MM.1S (cell line): ENCODE results near the gene GNLY.

ENCODE experiments used
- DNase-seq: peaks from one replicate; pipeline ENCODE4 v3.0.0-alpha.2; 2015
- H2AFZ ChIP-seq: fragments of 300-600 bp; sonication (generic); 2 replicates; pipeline ENCODE4 v1.6.0; 2016; ENCODE audit warnings: antibody characterized with exemption, low read length
- H3F3A ChIP-seq: fragments of 300-600 bp; sonication (generic); 2 replicates; pipeline ENCODE4 v1.6.1; 2016; ENCODE audit warnings: mild to moderate bottlenecking, antibody characterized with exemption, low read length, moderate library complexity, mixed read lengths; ENCODE audit not compliant: insufficient read depth
- H3K27ac ChIP-seq: fragments of 300-600 bp; sonication (generic); 2 replicates; pipeline ENCODE4 v1.5.1; 2016; ENCODE audit warnings: mild to moderate bottlenecking, low read length
- H3K27me3 ChIP-seq: fragments of 300-600 bp; sonication (generic); replicated peaks from 2 replicates; pipeline ENCODE4 v1.6.0; 2016; ENCODE audit warnings: low read length; ENCODE audit not compliant: insufficient read depth
- H3K36me3 ChIP-seq: fragments of 300-600 bp; sonication (generic); replicated peaks from 2 replicates; pipeline ENCODE4 v1.6.1; 2016; ENCODE audit warnings: mild to moderate bottlenecking, low read length, mixed read lengths; ENCODE audit not compliant: insufficient read depth
- H3K4me1 ChIP-seq: fragments of 300-600 bp; sonication (generic); 2 replicates; pipeline ENCODE4 v1.6.1; 2016; ENCODE audit warnings: low read length, mixed read lengths
- H3K4me2 ChIP-seq: fragments of 300-600 bp; sonication (generic); 2 replicates; pipeline ENCODE4 v1.6.0; 2016; ENCODE audit warnings: low read depth, low read length
- H3K4me3 ChIP-seq: fragments of 300-600 bp; sonication (generic); 2 replicates; pipeline ENCODE4 v1.5.1; 2016; ENCODE audit warnings: low read length, mixed read lengths
- H3K79me2 ChIP-seq: fragments of 300-600 bp; sonication (generic); 2 replicates; pipeline ENCODE4 v1.6.1; 2016; ENCODE audit warnings: mixed run types, low read length, mixed read lengths
- H3K9ac ChIP-seq: fragments of 300-600 bp; sonication (generic); 2 replicates; pipeline ENCODE4 v1.6.1; 2016; ENCODE audit warnings: low read length, mixed read lengths
- H3K9me2 ChIP-seq: fragments of 300-600 bp; sonication (generic); replicated peaks from 2 replicates; pipeline ENCODE4 v1.6.1; 2016; ENCODE audit warnings: mild to moderate bottlenecking, low read length, mixed read lengths; ENCODE audit not compliant: insufficient read depth
- H3K9me3 ChIP-seq: fragments of 300-600 bp; sonication (generic); replicated peaks from 2 replicates; pipeline ENCODE4 v1.6.1; 2016; ENCODE audit warnings: mild to moderate bottlenecking, low read length, mixed read lengths; ENCODE audit not compliant: insufficient read depth
- H4K20me1 ChIP-seq: fragments of 300-600 bp; sonication (generic); 2 replicates; pipeline ENCODE4 v1.6.1; 2016; ENCODE audit warnings: mild to moderate bottlenecking, low read length, moderate library complexity, mixed read lengths; ENCODE audit not compliant: insufficient read depth
- EZH2 ChIP-seq: fragments of 300-600 bp; sonication (generic); optimal IDR thresholded peaks from 2 replicates; pipeline ENCODE3; 2017; ENCODE audit warnings: low read depth, mild to moderate bottlenecking, antibody characterized with exemption, low read length, mixed read lengths
- EZH2phosphoT487 ChIP-seq: fragments of 300-600 bp; sonication (generic); IDR thresholded peaks from 2 replicates; pipeline ENCODE4 v1.6.1; 2018; ENCODE audit warnings: antibody characterized with exemption, low read length
- TF ChIP-seq, protein P1 (sequence below): fragments of 300-600 bp; sonication (generic); IDR thresholded peaks from 2 replicates; pipeline ENCODE4 v1.5.1; 2016; ENCODE audit warnings: antibody characterized with exemption, low read length, mixed read lengths

The GNLY gene

DNA sequence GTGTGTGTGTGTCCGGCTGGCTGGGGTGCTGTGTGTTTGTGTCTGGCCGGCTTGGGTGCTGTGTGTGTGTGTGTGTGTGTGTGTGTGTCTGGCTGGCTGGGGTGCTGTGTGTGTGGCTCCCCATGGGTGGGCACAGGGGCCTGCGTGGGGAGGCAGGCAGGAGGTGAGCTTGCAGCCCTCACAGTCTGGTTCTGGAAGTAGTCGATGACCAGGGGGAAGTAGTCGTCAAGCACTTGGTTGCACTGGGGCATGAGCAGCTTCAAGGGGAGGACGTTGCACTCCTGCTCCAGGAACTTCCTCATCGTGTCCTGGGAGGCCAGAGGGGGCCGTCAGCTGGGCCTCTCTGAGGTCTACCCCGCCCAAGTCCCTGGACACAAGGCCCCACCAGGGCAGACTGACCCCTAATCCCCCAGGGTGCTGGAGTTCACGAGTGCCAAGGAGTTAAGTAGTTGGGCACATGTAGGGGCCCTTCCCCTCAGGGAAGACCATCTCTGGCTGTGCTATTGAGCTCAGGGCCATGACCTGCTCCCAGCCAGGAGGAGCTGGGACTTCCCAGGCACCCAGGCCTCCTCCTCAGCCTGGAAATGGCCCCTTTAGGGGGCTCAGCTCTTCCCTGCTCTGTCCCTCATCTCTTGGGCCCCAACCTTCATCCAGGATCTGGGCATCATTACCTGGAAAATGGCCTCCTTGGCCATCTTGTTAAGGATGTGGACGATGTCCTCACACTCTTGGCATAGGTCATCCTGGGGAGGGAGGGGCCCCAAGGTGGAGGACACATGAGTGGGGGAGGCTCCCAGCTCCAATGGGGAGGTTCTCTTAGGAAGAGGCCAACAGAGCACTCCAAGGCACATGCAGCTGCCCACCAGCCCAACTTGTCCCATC, 27.5 kb upstream of the GNLY start:
- Histone ChIP-seq H3K4me3 (no peak overlapping the region), H4K20me1 (no peaks in the 10 kb centered on the region), H3K9ac (no peak overlapping the region), H3K9me2 (no peaks in the 10 kb centered on the region), H3K27me3 (no peaks in the 10 kb centered on the region), H2AFZ (no peak overlapping the region), H3K27ac (no peak overlapping the region), H3K79me2 (no peaks in the 10 kb centered on the region), H3K4me1 (no peaks in the 10 kb centered on the region; the same call in 1 of the 2 replicates), H3K36me3 (no peaks in the 10 kb centered on the region), H3K9me3 (no peaks in the 10 kb centered on the region), H3K4me2 (no peak overlapping the region), H3F3A (no peaks in the 10 kb centered on the region)
- no peak for DNase-seq
- TF ChIP-seq, protein P1, sequence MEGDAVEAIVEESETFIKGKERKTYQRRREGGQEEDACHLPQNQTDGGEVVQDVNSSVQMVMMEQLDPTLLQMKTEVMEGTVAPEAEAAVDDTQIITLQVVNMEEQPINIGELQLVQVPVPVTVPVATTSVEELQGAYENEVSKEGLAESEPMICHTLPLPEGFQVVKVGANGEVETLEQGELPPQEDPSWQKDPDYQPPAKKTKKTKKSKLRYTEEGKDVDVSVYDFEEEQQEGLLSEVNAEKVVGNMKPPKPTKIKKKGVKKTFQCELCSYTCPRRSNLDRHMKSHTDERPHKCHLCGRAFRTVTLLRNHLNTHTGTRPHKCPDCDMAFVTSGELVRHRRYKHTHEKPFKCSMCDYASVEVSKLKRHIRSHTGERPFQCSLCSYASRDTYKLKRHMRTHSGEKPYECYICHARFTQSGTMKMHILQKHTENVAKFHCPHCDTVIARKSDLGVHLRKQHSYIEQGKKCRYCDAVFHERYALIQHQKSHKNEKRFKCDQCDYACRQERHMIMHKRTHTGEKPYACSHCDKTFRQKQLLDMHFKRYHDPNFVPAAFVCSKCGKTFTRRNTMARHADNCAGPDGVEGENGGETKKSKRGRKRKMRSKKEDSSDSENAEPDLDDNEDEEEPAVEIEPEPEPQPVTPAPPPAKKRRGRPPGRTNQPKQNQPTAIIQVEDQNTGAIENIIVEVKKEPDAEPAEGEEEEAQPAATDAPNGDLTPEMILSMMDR = no peak
- TF ChIP-seq EZH2 (no peak), EZH2phosphoT487 (no peak)

DNA sequence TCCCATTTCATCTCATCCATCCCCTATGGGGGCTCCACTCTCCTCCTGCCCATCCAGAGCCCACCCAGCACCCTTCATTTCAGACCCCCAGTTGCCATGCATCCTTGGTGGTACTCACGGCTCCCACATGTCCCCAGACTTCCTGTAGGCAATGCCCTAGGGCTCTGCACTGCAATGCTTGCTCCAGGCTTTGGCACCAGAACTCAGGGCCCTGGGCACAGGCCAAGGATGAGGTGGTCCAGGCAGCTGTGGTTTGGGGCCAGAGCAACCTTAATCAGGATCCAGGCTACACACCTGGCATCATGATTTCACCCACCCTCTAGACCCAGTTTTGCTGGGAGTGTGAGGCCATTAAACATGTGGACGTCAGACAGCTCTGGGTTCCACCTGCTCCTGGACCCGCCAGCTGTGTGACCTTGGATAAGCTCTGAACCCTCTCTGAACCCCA, 26.6 kb upstream of the GNLY start:
- H3K9me2 ChIP-seq = no peaks in the 10 kb centered on the region
- H3K9me3 ChIP-seq = no peaks in the 10 kb centered on the region
- no peak overlapping the region for H3K9ac ChIP-seq
- no peak overlapping the region for H3K4me2 ChIP-seq
- H3K79me2 ChIP-seq = no peaks in the 10 kb centered on the region
- no peak overlapping the region for H2AFZ ChIP-seq
- no peaks in the 10 kb centered on the region for H3F3A ChIP-seq
- no peaks in the 10 kb centered on the region for H3K27me3 ChIP-seq
- H4K20me1 ChIP-seq = no peaks in the 10 kb centered on the region
- no peak overlapping the region for H3K4me3 ChIP-seq
- H3K4me1 ChIP-seq = no peaks in the 10 kb centered on the region; the same call in 1 of the 2 replicates
- TF ChIP-seq, protein P1 = no peak
- no peak for TF ChIP-seq EZH2
- TF ChIP-seq EZH2phosphoT487 = no peak
- DNase-seq = no peak
- no peak overlapping the region for H3K27ac ChIP-seq
- H3K36me3 ChIP-seq = no peaks in the 10 kb centered on the region

- H3K36me3 ChIP-seq = no peaks in the 10 kb centered on the region
These were observed 25.9 kb upstream of the GNLY start, which contains the start of gene SFTPB for GRCh38 chr2:85668009-85668856. SFTPB (minus strand) TSS chr2:85668199; CDS start chr2:85668183, 16 bp downstream.

More at GRCh38 chr2:85668009-85668856, 25.9 kb upstream of the GNLY start, which contains the start of gene SFTPB:
- Histone ChIP-seq H4K20me1 (no peaks in the 10 kb centered on the region), H3K4me1 (no peaks in the 10 kb centered on the region; the same call in 1 of the 2 replicates), H3K27ac (no peak within 1 kb of the TSS), H3K9me3 (no peaks in the 10 kb centered on the region), H3K9ac (no peak within 1 kb of the TSS), H3K27me3 (no peaks in the 10 kb centered on the region), H3K4me3 (no peak within 1 kb of the TSS), H3K4me2 (no peak within 1 kb of the TSS), H3K79me2 (no peaks in the 10 kb centered on the region), H2AFZ (no peak within 1 kb of the TSS), H3F3A (no peaks in the 10 kb centered on the region), H3K9me2 (no peaks in the 10 kb centered on the region)
- TF ChIP-seq, protein P1 = no peak
- TF ChIP-seq EZH2phosphoT487 = no peak
- no peak for TF ChIP-seq EZH2
- DNase-seq = no peak
